Neuronal stem cell (in vitro differentiated cells): ENCODE measurements around the gene UTP18.
"Not testable (repeated sequence)": the region's sequence is repeated elsewhere in the genome, so short reads cannot be mapped to it uniquely, and the experiment has no call there.

Experiments
- DNase-seq: peaks from one replicate; pipeline ENCODE4 v3.0.0-alpha.2; 2013; ENCODE audit warnings: low spot score
- H2AFZ ChIP-seq: one replicate; pipeline ENCODE4 v1.6.1; 2013; ENCODE audit warnings: mild to moderate bottlenecking, low read length, inconsistent platforms
- H2AK5ac ChIP-seq: 2 replicates; pipeline ENCODE4 v1.6.1; 2013; ENCODE audit warnings: low read depth, mild to moderate bottlenecking, inconsistent platforms, low read length, moderate library complexity, mixed read lengths
- H2BK120ac ChIP-seq: 2 replicates; pipeline ENCODE4 v1.6.1; 2013; ENCODE audit warnings: low read depth, mild to moderate bottlenecking, inconsistent platforms, low read length, moderate library complexity, mixed read lengths
- H2BK12ac ChIP-seq: one replicate; pipeline ENCODE4 v1.6.1; 2013; ENCODE audit warnings: low read length, inconsistent platforms
- H2BK15ac ChIP-seq: 2 replicates; pipeline ENCODE4 v1.6.1; 2013; ENCODE audit warnings: mild to moderate bottlenecking, low read length, inconsistent platforms, mixed read lengths
- H2BK5ac ChIP-seq: one replicate; pipeline ENCODE4 v1.6.1; 2013; ENCODE audit warnings: inconsistent platforms, mild to moderate bottlenecking, low read length, moderate library complexity
- H3K14ac ChIP-seq: one replicate; pipeline ENCODE4 v1.6.1; 2013; ENCODE audit warnings: low read length, inconsistent platforms
- H3K18ac ChIP-seq: 2 replicates; pipeline ENCODE4 v1.6.1; 2013; ENCODE audit warnings: low read length, inconsistent platforms
- H3K23ac ChIP-seq: 2 replicates; pipeline ENCODE4 v1.6.1; 2013; ENCODE audit warnings: low read depth, mild to moderate bottlenecking, mixed read lengths, low read length, inconsistent platforms; ENCODE audit not compliant: poor library complexity
- H3K27ac ChIP-seq: replicated peaks from 3 replicates; pipeline ENCODE4 v1.5.1; 2013; ENCODE audit warnings: low read length, inconsistent platforms
- H3K27me3 ChIP-seq, 3 experiments: 2 replicates each; pipeline ENCODE4 v1.6.1; 2013; ENCODE audit warnings: low read length in 3 of 3, mild to moderate bottlenecking in 2 of 3, inconsistent platforms in 1 of 3, low read depth in 1 of 3, mixed read lengths in 1 of 3, moderate library complexity in 1 of 3; ENCODE audit not compliant: control insufficient read depth in 3 of 3, insufficient read depth in 3 of 3
- H3K36me3 ChIP-seq, 2 donors: replicated peaks in 1 of 2; 2 replicates each; pipeline ENCODE4 v1.6.1; 2013; ENCODE audit warnings: low read length in 2 of 2; ENCODE audit not compliant: control insufficient read depth in 2 of 2, insufficient read depth in 2 of 2
- H3K4ac ChIP-seq: 2 replicates; pipeline ENCODE4 v1.6.1; 2013; ENCODE audit warnings: inconsistent platforms, mild to moderate bottlenecking, low read length, moderate library complexity
- H3K4me1 ChIP-seq, 2 donors: 1 replicate in 1 of 2; 2 replicates in 1 of 2; pipeline ENCODE4 v1.6.1; 2013; ENCODE audit warnings: low read length in 2 of 2, low read depth in 1 of 2; ENCODE audit not compliant: control insufficient read depth in 2 of 2, insufficient read depth in 1 of 2
- H3K4me2 ChIP-seq: one replicate; pipeline ENCODE4 v1.6.1; 2013; ENCODE audit warnings: mild to moderate bottlenecking, low read length, inconsistent platforms; ENCODE audit not compliant: insufficient read depth, poor library complexity, severe bottlenecking
- H3K4me3 ChIP-seq, 2 donors: 2 replicates each; pipeline ENCODE4 v1.5.1; 2013; ENCODE audit warnings: low read length in 2 of 2, mild to moderate bottlenecking in 2 of 2, inconsistent platforms in 1 of 2, moderate library complexity in 1 of 2
- H3K79me1 ChIP-seq: one replicate; pipeline ENCODE4 v1.6.1; 2013; ENCODE audit warnings: low read depth, mild to moderate bottlenecking, inconsistent platforms, low read length, moderate library complexity
- H3K9ac ChIP-seq: one replicate; pipeline ENCODE4 v1.6.1; 2013; ENCODE audit warnings: mild to moderate bottlenecking, low read depth, low read length, inconsistent platforms; ENCODE audit not compliant: poor library complexity
- H3K9me3 ChIP-seq, 2 donors: replicated peaks in 1 of 2; 2 replicates each; pipeline versions ENCODE3 to v1.6.1; 2013; ENCODE audit warnings: low read length in 2 of 2, mild to moderate bottlenecking in 2 of 2, inconsistent platforms in 1 of 2, low read depth in 1 of 2, mixed read lengths in 1 of 2, moderate library complexity in 1 of 2; ENCODE audit not compliant: control insufficient read depth in 2 of 2, insufficient read depth in 1 of 2
- H4K8ac ChIP-seq: one replicate; pipeline ENCODE4 v1.6.1; 2013; ENCODE audit warnings: low read depth, mild to moderate bottlenecking, inconsistent platforms, low read length, moderate library complexity
- H4K91ac ChIP-seq: one replicate; pipeline ENCODE4 v1.6.1; 2013; ENCODE audit warnings: low read length, low read depth, mild to moderate bottlenecking, inconsistent platforms; ENCODE audit not compliant: poor library complexity
- WGBS, 2 donors: extraction: QIAGEN DNeasy Blood & Tissue Kit; methylation state at CpG; one replicate each; pipeline ENCODE4 v1.1.7; 2013; ENCODE audit warnings: missing lambda C conversion rate in 2 of 2, mixed read lengths in 1 of 2; ENCODE audit not compliant: insufficient read length in 2 of 2, insufficient replicate concordance in 1 of 2; ENCODE audit errors: extremely low coverage in 2 of 2; 5-methylcytosine and 5-hydroxymethylcytosine counted together

Gene UTP18

GRCh38 chr17:51289696-51290111 is 29.4 kb downstream of the UTP18 start:
- no CpG with 5 or more reads among the region's 2 CpGs for whole genome bisulfite sequencing, 2 donors
- Histone ChIP-seq H2AK5ac (no peak overlapping the region), H3K4ac (no peak overlapping the region), H3K14ac (no peak overlapping the region), H3K4me1 (no peaks in the 10 kb centered on the region), H3K27ac (no peak overlapping the region), H3K36me3 (peaks cover 19 to 92% of the 10 kb centered on the region in 2 donors), H3K9ac (no peak overlapping the region), H2BK5ac (no peak overlapping the region), H3K9me3 (no peaks in the 10 kb centered on the region), H2AFZ (no peak overlapping the region), H2BK120ac (no peak overlapping the region), H2BK12ac (no peak overlapping the region), H3K4me2 (no peak overlapping the region), H3K27me3 (no peaks in the 10 kb centered on the region), H3K79me1 (no peaks in the 10 kb centered on the region), H4K8ac (no peak overlapping the region), H2BK15ac (no peak overlapping the region), H3K18ac (no peak overlapping the region), H4K91ac (no peak overlapping the region), H3K23ac (no peak overlapping the region), H3K4me3 (no peak overlapping the region)
- DNase-seq = no peak

GRCh38 chr17:51294338-51294737 is 34.0 kb downstream of the UTP18 start:
- not testable (repeated sequence) for H2AK5ac ChIP-seq, H3K9ac ChIP-seq, H2BK15ac ChIP-seq, H4K91ac ChIP-seq, H3K4me2 ChIP-seq, H2BK5ac ChIP-seq, H3K18ac ChIP-seq, H2BK12ac ChIP-seq, H3K23ac ChIP-seq, H3K79me1 ChIP-seq, H3K27ac ChIP-seq, H2AFZ ChIP-seq, H3K4me1 ChIP-seq, H4K8ac ChIP-seq, DNase-seq, H3K4ac ChIP-seq, H2BK120ac ChIP-seq, H3K9me3 ChIP-seq, H3K14ac ChIP-seq, H3K4me3 ChIP-seq, H3K27me3 ChIP-seq
- H3K36me3 ChIP-seq = peaks cover 10 to 83% of the 10 kb centered on the region in 2 donors
- WGBS, 2 donors = no CpG with 5 or more reads among the region's 2 CpGs

DNA sequence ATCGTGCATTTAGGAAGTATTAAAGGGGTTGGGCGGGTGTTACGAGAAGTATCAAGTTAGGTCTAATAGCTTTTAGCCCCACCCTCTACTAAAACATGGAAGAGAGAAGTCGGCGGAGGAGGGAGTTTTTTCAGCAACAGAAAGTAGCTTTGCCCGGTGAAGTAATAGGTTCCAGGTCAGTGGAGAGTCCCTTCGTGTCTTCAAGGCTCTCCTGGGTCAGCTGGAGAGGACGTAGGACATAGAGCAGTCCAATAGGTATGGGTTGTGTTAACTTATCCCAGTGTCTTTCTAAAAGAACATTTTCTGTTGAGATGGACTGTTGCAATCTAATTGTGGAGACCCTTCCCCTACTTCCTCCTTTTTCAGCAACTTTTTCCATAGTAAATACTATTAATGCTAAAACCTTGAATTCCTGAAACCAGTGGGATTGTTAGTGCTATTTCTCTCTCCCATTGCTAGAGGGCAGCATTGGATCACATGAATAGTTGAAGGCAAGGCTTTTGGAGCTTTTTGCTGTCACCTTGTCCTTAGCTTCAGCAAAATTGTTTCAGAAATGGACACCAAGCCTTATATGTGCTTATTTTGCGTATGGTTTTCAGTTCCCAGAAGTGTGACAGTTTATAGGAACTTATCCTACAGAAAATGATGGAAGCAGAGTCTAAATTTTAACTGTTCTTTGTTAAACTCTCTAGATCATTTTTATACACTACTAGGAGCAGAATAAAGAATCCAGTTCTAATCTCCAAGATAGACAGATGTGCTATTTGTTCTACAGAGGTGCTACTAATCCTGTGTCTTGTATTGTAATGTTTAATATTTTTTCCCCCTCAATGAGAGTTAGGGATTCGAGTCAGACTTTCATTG is 38.4 kb downstream of the UTP18 start:
- no peaks in the 10 kb centered on the region for H3K27me3 ChIP-seq
- DNase-seq = peak; percentile 33

DNA sequence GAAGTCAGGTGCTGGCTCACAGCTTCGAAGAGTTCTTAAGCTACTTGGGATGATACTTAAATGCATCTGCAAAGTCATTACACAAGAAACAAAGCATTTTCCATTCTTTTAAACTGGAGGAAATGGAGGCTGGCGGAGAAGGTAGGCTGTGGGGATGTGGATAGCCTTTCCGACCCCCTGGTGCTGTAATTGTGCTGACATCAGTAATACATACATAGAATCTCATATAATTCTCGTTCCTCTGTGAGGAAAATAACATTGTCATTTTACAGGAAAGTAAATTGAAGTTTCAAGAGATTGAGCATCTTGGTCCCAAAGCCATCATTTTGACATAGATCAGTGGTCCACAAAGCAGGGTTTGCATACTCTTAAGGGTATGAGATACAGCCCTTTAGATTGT is 39.5 kb downstream of the UTP18 start:
- no peak for DNase-seq
- H3K23ac ChIP-seq = no peak overlapping the region
- no peak overlapping the region for H2BK5ac ChIP-seq
- no peak overlapping the region for H3K4me3 ChIP-seq
- no peaks in the 10 kb centered on the region for H3K27me3 ChIP-seq
- no peak overlapping the region for H3K18ac ChIP-seq
- no peak overlapping the region for H2BK120ac ChIP-seq
- H4K91ac ChIP-seq = no peak overlapping the region
- no CpG with 5 or more reads among the region's 4 CpGs for WGBS, 2 donors
- no peak overlapping the region for H3K4ac ChIP-seq
- H2AK5ac ChIP-seq = no peak overlapping the region
- H3K14ac ChIP-seq = no peak overlapping the region
- no peak overlapping the region for H3K27ac ChIP-seq
- no peak overlapping the region for H2BK15ac ChIP-seq
- H2BK12ac ChIP-seq = no peak overlapping the region
- peaks cover 8 to 40% of the 10 kb centered on the region in 2 donors for H3K36me3 ChIP-seq
- peaks cover 0 to 2% of the 10 kb centered on the region in 2 donors for H3K9me3 ChIP-seq
- no peak overlapping the region for H2AFZ ChIP-seq
- H4K8ac ChIP-seq = no peak overlapping the region
- no peaks in the 10 kb centered on the region for H3K79me1 ChIP-seq
- H3K4me1 ChIP-seq = no peaks in the 10 kb centered on the region
- no peak overlapping the region for H3K9ac ChIP-seq
- H3K4me2 ChIP-seq = no peak overlapping the region

More for the DNA sequence above, 38.4 kb downstream of the UTP18 start:
- H3K14ac ChIP-seq = no peak overlapping the region
- H2BK120ac ChIP-seq = no peak overlapping the region
- no peaks in the 10 kb centered on the region for H3K4me1 ChIP-seq
- no peak overlapping the region for H2BK12ac ChIP-seq
- no peak overlapping the region for H2BK15ac ChIP-seq
- no peak overlapping the region for H2AFZ ChIP-seq
- H3K23ac ChIP-seq = no peak overlapping the region
- no peak overlapping the region for H3K27ac ChIP-seq
- no peak overlapping the region for H3K4ac ChIP-seq
- WGBS, 2 donors = no CpG with 5 or more reads among the region's 10 CpGs
- no peaks in the 10 kb centered on the region for H3K79me1 ChIP-seq
- H2BK5ac ChIP-seq = no peak overlapping the region
- no peak overlapping the region for H2AK5ac ChIP-seq
- no peak overlapping the region for H3K4me3 ChIP-seq
- H3K9ac ChIP-seq = no peak overlapping the region
- H3K36me3 ChIP-seq = peaks cover 7 to 46% of the 10 kb centered on the region in 2 donors
- H3K4me2 ChIP-seq = no peak overlapping the region
- no peak overlapping the region for H4K91ac ChIP-seq
- H3K9me3 ChIP-seq = peaks cover 0 to 2% of the 10 kb centered on the region in 2 donors
- H4K8ac ChIP-seq = no peak overlapping the region
- no peak overlapping the region for H3K18ac ChIP-seq
